Inferior parietal cortex (tissue), 1 donor: ENCODE results near the gene CDKN1A.
"Not testable (repeated sequence)": the region's sequence is repeated elsewhere in the genome, so short reads cannot be mapped to it uniquely, and the experiment has no call there.

ENCODE experiments used
- DNase-seq: peaks from one replicate; pipeline ENCODE4 v3.0.0-alpha.2; 2016; ENCODE audit errors: extremely low spot score

CDKN1A gene

GRCh38 chr6:36695414-36695813, 16.9 kb downstream of the CDKN1A start:
- DNase-seq: no peak

GRCh38 chr6:36697481-36697903, 19.0 kb downstream of the CDKN1A start, which contains the start of gene RAB44:
TSS of gene RAB44 (plus strand) at chr6:36697826. CDS start at chr6:36704236, 6,410 bp downstream.
- no peak for DNase-seq

GRCh38 chr6:36698196-36698595, 19.7 kb downstream of the CDKN1A start:
- no peak for DNase-seq

- DNase-seq: no peak
Measured at GRCh38 chr6:36698871-36699271, 20.4 kb downstream of the CDKN1A start.

- no peak for DNase-seq
Measured at GRCh38 chr6:36699348-36699747, 20.8 kb downstream of the CDKN1A start.

GRCh38 chr6:36700071-36700812, 21.7 kb downstream of the CDKN1A start:
- DNase-seq: no peak

- DNase-seq: no peak
Measured at GRCh38 chr6:36700831-36701230, 22.3 kb downstream of the CDKN1A start.

GRCh38 chr6:36701401-36701991, 23.0 kb downstream of the CDKN1A start:
- no peak for DNase-seq

GRCh38 chr6:36702656-36703055, 24.1 kb downstream of the CDKN1A start:
- no peak for DNase-seq

GRCh38 chr6:36703081-36703606, 24.6 kb downstream of the CDKN1A start:
- DNase-seq: no peak

- DNase-seq: no peak
Measured at GRCh38 chr6:36703982-36704381, 25.5 kb downstream of the CDKN1A start.

GRCh38 chr6:36704961-36705577, 26.6 kb downstream of the CDKN1A start:
- not testable (repeated sequence) for DNase-seq

GRCh38 chr6:36706339-36706738, 27.8 kb downstream of the CDKN1A start:
- no peak for DNase-seq

GRCh38 chr6:36712816-36713215, 34.3 kb downstream of the CDKN1A start:
- DNase-seq: no peak

- DNase-seq: no peak
Measured at GRCh38 chr6:36713846-36714245, 35.3 kb downstream of the CDKN1A start.

- no peak for DNase-seq
Measured at GRCh38 chr6:36714511-36714910, 36.0 kb downstream of the CDKN1A start.

- DNase-seq: no peak
Measured at GRCh38 chr6:36715469-36715868, 37.0 kb downstream of the CDKN1A start.

- DNase-seq: no peak
Measured at GRCh38 chr6:36716476-36717093, 38.1 kb downstream of the CDKN1A start.

GRCh38 chr6:36717231-36717825, 38.8 kb downstream of the CDKN1A start:
- DNase-seq: no peak

GRCh38 chr6:36717871-36718540, 39.5 kb downstream of the CDKN1A start:
- DNase-seq: no peak

GRCh38 chr6:36718560-36718959, 40.0 kb downstream of the CDKN1A start:
- no peak for DNase-seq
